Loucy (cell line): ENCODE data around the gene SLC51A.

Source experiments
- CTCF ChIP-seq: fragments of 200-600 bp; sonication (generic); conservative IDR thresholded peaks from 2 replicates; pipeline ENCODE4 v1.5.1; 2014; ENCODE audit warnings: mild to moderate bottlenecking, antibody characterized with exemption, low read length
- EZH2phosphoT487 ChIP-seq: fragments of 200-600 bp; IDR thresholded peaks from 2 replicates; pipeline ENCODE4 v1.6.1; 2018; ENCODE audit warnings: antibody characterized with exemption, mild to moderate bottlenecking, moderate library complexity, borderline replicate concordance

GRCh38 chr3:196280689-196281440, 64.5 kb downstream of the SLC51A start:
- TF ChIP-seq CTCF (no peak), EZH2phosphoT487 (no peak)
